ENCODE results near the gene PPP2R2B.

PPP2R2B gene

DNA sequence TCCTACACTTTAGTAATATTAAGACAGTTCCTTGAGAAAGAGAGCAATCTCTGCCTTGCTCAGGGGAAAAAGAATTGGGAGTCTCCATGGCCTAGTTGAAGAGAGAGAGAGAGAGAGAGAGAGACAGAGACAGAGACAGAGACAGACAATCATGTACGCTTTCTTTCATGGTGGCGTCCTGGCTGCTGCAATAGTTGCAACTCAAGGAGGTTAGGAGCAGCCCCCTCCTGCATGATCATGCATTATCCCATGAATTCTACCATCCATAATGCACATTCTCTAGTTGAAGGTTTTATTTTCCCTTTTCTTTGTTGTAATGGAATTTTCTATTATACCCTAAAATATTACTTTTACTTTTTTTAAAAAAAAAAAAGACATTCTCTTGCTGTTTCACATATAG is 50.7 kb downstream of the PPP2R2B start:
- no peak for DNase-seq (ENCODE audit: low spot score)

DNA sequence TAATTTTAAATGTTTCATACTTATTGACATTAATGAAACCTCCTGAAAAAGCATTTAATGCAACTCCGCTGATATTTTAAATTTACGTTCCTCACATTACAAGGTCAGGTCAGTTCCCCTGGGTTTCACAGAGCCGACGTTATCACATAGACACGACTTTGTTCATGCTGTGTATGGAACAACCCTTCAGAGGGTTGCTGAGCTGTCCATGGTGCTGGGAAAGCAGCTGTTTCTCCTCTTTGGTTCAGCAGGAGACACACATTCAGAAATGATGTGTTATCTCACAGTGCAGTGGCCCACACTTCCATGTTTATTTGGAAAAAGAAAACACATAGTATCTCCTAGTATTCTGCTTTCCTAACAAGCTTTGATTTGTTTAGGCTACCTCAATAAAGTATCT is 53.5 kb downstream of the PPP2R2B start:
- no peak for DNase-seq (ENCODE audit: low spot score)

DNA sequence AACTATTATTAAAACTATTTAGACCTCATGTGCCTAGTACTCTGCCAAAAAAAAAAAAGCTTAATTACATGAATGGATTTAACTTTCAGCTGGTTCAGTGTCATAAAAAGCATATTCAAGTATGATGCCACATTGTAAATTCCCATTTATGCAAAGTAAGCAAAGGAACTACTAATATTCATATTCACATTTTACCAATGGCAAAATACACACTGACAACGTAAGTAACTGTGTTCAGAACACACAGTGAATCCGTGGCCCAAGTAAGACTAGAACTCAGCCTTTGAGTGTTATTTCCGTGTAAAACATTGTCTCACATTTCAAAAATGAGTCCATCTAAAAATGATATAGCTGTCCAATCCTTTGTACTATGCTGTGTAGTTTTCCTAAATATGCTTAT is 56.8 kb downstream of the PPP2R2B start:
- DNase-seq (ENCODE audit: low spot score) = no peak

DNA sequence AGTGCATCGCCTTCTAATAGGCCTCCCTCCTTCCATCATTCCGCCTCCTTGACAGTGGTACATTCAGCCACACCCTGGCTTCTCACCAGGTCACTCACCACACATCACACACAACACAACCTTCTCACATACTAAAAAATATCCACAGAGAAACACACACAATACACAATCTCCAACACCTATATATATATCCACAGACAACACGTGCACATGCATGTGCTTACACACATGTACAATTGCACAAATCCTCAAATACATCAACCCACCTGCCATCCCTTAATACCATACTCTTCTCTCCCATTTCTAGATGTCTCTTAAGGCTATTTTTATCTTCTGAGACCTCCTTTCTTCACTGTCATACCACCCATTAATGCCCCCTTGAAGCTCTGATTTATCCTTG is 57.6 kb downstream of the PPP2R2B start:
- no peak for DNase-seq (ENCODE audit: low spot score)

DNA sequence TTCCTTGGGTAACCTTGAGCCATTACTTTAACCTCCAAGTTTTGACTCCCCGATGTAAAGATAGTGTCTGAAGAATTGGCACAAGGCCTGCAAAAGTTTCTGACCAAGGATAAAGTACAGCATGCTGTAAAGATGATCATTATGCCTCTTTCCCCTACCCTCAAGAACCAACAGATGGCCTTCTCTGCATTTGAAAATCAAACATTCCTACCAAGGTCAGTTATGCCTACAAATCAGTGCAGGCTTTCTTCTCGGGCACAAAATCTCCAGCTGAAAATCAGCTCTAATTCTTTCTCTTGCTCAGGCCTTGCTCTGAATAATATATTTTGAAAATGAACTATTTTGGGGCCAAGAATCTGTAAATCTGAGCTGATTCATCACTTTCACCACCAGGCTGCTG is 59.7 kb downstream of the PPP2R2B start:
- DNase-seq (ENCODE audit: low spot score) = no peak

DNA sequence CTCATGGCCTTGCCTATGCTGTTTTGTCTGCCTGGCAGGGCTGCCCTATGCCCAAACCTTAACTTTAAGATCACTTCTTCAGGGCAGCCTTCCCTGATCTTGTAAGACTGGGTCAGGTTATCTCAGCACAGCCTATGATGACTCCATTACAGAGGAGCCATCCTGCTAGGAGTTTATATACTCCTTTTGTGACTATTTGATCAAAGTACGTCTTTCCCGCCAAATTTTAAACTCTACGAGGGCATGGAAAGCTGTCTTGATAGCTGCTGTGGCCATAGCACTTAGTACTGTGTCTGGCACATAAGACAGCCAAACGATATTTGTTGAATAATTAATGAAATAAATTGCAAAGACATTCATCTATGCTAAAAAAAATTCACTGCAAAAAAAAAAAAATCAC is 60.6 kb downstream of the PPP2R2B start:
- DNase-seq (ENCODE audit: low spot score) = no peak

DNA sequence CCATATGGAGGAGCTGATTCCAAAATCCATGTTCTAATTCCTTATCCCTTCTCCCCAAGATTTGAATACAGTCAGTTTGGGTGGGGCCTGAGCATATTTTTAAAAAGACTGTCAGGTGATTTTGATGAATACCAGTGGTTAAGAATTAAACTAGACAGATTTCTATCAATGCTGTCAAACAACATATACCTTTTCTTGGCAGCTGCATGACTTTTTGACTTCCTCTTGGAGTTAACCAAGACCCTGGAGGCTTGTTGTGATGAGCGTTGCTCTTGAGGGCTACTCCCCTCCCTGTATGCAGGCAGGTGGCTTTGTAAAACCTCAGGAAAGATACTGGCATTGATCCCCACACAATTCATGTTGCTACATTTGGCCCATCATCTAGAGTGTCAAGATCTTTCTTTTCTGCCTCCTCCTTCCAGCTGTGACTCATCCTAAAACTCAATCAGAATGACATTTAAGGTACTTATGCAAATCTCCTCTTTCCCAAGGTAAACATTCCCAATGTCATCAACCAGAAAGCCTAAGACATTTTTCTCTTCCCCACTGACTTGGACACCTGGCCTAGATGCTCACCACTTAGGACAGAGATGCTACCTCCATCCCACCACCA is 61.7 kb downstream of the PPP2R2B start:
- no peak for DNase-seq (ENCODE audit: low spot score)

DNA sequence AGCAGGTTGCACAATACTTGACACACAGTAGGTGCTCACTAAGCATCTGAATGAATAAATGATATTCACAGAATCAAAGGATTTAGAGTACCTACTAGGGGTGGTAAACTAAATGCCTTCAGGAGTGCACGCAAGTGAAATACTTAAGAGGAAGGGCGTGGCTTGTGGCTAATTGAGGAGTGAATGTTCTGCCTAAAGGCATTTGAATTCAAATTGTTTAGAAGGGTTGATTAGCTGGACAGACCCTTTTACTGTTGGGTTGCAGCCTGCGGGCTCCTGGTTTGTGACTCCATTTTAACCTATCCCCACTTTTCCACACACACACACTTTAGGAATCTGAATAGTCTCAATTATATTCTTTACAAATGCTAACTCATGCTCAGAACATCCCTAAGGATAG is 63.1 kb downstream of the PPP2R2B start:
- no peak for DNase-seq (ENCODE audit: low spot score)

DNA sequence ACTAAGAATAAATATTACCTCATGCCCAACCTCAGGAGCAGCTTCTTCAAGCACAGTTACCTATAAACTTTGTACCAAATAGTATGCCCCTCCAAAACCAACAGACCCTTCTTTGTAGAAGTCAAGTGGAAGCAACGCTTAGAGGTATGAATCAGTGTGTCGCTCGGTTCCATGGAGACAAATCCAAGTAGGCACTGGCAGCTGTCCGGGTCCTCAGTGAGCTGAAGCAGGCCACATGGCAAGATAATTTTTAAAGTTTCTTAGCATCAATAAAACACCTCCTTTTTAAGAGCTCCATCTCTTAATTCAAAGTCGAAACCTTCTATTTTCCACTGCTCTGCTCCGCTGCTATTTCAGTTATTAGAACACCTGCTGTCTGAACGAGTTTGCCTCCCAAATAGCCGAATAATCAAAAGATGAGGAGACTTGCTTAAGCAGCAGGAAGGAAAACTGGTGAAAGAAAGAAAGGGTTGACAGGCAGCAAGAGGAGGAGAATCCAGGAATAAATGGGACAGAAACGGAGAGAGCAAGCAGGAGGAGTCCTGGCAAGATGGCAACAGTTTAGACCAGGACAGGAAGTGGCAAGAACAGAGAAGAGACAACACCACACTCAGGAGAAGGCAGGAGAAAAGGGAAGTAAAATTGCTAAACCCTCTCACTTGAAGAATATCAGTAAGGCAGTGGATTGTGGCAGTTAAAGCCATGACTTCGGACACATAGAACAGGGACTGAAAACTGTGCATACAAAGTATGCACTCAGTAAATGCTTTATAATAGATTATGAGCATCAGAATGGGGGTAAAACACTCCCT is 65.0 kb downstream of the PPP2R2B start:
- DNase-seq (ENCODE audit: low spot score) = no peak

DNA sequence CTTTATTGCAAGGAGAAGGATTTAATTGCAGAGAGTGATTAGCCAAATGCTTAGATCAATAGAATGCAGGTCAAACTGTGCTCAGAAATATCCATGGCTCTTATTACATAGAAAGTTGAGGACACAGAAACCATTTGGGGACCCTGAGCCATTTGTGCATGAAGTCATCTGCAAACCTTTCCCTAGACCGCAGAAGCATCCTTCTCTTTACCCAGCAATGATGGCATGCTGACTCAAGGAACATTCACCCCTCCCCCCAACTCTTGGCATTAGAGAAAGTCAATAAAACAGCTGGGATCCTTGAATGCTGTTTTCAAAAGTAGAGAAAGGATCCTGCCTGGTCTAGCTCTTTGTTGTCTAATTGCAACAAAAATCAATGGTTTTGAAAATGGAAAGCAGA is 73.5 kb downstream of the PPP2R2B start:
- no peak for DNase-seq (ENCODE audit: low spot score)

DNA sequence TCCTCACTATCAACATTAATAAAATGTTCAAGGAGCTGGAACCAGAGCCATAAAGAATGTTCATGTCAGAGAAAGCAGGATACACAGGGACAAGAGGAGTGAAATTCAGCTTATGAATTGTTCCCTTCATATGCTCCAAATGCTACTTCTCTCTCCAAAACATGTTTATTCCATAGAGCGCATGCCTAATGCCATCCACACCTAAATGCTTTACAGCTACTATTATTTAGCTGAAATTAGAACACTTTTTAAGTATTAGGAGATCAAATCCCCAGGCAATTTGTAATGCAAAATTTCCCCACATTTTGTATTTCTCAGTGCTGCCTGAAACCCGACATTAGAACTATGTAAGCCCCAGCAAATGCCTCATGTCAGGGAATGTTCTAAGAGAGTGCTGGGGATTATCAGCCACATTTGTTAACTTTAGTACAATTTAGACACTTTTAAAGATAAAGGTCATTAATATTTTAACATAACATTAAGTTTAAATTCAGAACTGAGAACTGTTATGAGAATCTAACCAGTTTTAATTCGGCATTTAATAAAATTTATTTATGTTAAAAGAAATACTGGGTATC is 75.5 kb downstream of the PPP2R2B start:
- DNase-seq (ENCODE audit: low spot score) = no peak

DNA sequence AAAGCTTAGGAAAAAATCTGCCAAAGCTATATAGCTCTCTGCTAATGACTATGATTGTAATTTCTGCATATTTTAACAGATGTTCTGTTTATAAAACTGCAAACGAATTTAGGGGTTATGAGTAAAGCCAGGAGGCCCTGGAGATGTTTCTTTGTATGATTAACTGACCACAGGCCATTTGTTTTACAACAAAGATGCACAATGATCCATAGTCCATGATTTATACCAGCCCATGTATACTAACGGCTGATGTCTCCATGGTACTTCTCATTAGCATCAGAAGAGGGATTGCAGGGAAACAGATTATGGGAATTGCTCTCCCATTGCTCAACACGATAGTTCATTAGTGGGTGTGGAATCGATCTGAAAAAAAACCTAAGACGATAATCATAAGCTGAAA is 78.9 kb downstream of the PPP2R2B start:
- no peak for DNase-seq (ENCODE audit: low spot score)

DNA sequence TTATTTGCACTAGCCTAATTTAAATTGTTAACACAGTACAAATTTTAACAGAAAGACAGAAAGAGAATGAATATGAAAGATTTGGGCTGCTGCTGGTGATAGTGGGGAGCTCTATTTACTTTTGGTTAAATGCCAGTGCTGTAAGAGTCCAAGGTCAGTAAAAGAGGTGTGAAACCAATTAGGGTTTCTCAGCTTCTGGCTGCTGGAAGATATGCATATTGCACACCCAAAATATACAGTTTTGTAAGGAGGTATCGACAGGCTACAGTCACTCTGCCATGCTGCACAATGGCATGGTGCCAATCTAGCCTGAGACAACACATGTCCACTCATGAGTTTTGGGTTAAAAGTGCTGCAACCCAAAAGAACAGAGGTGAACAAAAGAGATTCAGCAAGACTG is 79.3 kb downstream of the PPP2R2B start:
- DNase-seq (ENCODE audit: low spot score) = no peak

DNA sequence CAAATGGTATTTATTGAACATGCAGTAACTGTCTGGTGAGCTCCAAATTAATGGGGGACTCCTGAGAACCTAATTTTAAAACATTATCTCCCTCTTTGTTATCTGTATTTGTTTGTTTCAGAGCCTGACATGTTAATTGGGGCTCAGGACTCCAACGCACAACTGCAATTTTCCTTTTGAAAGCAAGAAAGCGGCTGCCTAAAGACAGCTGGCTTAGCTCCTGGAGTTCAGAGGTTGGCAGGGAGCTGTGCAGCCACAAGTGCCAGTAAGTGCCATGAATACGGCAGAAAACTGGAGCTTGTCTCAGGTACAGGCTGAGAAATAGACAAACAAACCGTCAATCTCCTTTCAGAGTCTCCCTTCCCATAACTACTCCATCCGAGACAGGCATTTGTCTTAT is 80.9 kb downstream of the PPP2R2B start:
- DNase-seq (ENCODE audit: low spot score) = no peak

DNA sequence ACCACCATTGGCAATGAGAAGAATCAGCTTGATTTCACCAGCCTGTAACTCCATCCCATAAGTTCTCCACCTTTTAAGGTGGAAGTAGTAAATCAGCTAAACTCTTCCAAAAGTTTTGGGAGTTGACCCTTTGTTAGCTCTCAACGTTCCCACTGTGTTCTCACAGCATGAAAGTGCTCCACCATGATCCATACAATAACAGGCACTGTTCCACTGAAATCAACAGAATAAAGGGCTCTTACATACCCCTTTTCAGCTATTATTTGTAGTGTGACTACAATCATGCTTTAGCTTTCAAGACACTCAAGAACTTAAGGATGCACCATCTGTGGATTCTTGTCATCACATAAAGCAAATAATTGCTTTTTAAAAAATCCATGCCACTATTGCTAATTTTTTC is 81.6 kb downstream of the PPP2R2B start:
- no peak for DNase-seq (ENCODE audit: low spot score)

DNA sequence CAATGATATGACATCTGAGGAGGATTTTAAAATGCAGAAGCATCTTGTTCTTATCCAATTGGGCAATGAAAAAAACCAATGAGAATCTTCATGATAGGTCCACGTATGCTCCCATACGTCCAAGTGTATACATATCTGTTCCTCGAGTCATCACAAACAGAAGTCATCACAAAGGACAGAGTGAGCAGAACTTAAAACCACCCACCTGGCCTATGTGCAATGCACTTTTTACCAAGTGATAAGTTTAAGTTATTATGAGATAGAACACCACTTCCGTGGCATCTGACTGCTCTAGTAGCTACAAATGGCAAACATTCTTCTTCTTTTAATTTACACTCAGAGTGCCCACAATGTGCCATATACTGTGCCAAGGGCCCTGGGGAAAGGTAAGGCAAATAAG is 82.4 kb downstream of the PPP2R2B start:
- no peak for DNase-seq (ENCODE audit: low spot score)

DNA sequence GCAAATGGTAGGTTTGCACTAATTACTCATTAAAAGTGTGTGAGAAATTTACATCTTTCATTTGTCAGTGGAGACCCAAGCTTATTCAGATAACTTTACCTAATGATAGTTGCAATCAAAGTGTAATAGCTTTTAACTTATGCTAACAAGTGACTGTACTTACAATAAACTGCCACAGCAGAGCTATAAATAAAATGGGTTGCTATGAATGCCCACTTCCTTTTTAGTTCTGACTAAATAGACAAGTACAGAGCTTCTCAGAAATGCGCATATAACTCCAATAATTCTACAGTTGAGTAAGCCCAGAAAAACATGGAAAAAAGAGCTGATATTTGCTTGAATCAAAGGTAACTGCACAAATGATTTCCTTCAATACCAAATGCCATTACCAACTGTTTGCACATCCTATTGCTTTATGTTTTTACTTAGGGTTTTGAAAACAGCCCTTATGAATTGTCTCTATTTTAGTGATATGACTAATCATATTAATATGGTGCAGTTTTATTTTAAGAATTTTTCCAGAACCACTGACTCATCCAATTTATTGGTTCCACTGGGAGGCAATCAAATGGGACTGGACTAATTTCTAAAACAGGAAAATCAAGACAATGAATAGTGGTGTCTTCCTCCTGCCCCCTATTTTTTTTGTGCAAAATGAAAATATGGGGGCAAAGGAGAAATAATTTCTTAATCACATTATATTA is 84.1 kb downstream of the PPP2R2B start:
- no peak for DNase-seq (ENCODE audit: low spot score)

DNA sequence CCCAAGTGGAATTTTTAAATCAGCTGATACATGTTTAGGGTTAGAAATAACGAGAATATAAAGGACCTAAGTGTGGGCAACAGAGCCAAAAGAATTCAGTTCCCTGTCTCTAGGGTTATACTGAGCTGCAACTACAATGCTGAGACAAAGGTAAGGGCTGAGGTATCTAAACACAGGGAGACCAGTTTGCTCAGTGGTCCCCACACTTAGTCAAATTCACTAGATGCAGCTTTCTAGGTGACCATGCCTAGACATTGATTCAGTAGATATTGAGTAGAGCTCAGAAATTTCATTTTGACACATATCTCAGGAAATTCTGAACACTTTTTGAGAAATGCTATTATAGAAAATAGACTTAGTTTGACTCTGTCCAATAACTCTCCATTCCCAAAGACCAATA is 84.8 kb downstream of the PPP2R2B start:
- no peak for DNase-seq (ENCODE audit: low spot score)

DNA sequence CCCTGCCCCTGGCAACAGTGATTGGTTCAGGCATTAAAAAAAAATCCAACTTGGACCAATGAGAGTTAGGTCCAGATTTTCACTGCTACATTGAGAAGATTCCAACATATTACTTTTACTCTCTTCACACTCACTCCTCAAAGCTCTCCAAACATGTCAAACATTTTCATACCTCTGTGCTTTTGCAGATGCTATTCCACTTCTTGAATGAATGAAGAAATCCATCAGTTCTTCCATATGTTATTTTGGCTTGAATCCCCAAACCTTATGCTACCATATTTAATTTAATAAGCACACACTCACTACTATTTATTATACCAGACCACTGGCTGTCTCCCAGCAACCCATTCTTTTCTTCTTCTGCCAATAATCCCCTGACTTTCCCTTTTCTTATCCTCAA is 87.1 kb downstream of the PPP2R2B start:
- DNase-seq (ENCODE audit: low spot score) = no peak

DNA sequence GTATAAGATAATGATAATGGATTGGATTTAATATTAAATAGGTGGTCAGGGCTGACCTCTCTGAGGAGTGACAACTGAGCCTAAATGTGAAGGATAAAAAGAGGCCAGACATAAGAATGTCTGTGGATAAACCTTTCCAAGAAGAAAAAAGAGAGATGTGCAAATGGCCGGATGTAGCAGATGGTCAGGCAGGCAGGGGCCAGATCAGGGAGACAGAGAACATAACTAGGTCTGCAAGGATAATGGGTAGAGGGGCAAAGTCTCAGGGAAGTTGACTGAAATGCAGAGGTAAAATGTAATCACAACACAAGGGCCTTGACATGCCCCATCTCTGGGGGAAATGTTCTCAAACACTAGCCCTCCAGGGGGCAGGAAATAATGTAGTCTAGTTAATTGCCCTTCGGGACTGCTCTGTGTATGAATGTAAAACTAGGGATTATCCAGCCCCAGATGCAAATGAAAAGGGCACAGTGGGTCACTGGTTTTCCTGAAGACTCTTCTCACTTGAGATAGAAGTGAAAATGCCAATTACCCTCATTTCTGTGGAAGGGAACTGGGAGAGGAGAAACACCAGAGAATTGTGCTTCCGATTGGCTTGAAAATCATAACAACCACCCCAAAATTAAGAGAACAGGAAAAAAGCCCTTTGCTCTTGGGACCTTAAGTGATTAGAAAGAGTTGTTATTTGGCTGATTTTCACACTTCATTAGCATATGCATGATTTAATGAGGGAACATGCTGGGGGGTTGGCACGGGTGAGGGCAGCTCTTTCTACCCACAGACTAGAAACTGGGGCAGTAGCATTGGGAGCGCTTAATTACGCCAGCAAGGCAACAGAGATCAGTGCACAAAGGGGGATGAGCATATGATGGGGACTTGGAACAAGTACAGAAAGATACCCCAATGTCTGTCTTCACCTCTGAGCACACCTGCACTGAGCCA is 88.6 kb downstream of the PPP2R2B start:
- no peak for DNase-seq (ENCODE audit: low spot score)

DNA sequence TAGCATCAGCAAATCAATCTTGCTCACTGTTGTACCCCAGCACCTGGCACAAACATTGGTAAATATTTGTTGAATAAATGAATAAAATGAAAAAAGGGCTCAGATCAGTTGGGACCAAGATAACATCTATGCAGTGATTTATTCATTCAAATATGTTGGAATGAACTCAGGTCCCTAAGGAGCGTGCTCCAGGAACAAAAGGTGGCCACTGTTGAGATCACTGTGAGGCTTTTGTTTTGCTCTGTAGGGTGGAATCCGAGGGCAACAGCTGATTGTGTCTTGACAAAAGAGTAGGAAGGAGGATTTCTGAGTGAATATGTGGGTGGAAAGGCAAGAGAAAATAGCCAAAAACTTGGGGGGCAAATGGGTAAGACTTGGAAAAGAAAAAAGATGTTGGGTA is 89.7 kb downstream of the PPP2R2B start:
- DNase-seq (ENCODE audit: low spot score) = no peak

DNA sequence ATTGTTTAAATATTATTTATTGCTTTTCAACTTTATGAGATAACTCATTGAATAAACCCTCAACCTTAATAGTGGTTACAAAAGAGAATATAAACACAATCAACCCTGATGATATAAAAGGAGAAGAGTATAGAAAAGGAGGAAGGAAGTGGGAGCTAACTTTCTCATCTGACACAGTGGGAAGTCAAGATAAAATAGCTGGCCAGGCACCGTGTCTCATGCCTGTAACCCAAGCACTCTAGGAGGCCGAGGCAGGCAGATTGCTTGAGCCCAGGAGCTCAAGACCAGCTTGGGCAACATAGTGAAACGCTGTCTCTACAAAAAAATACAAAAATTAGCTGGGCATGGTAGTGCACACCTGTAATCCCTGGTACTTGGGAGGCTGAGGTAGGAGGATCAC is 93.5 kb downstream of the PPP2R2B start:
- DNase-seq (ENCODE audit: low spot score) = no peak
